ENCODE results near the gene PISD.
A peak's percentile ranks its signal among the peaks of the same experiment; 100 is the strongest.

The PISD gene

GRCh38 chr22:31652088-31652487 lies 9.9 kb downstream of the PISD start:
- DNase-seq = no peak

- DNase-seq = no peak
Measured at GRCh38 chr22:31651664-31652063, 10.4 kb downstream of the PISD start.

- no peak for DNase-seq
Measured at GRCh38 chr22:31650391-31650790, 11.6 kb downstream of the PISD start.

- no peak for DNase-seq
Measured at GRCh38 chr22:31647523-31648320, 14.3 kb downstream of the PISD start.

- DNase-seq = no peak
Measured at GRCh38 chr22:31647066-31647465, 14.9 kb downstream of the PISD start.

- no peak for DNase-seq
Measured at GRCh38 chr22:31646186-31647019, 15.6 kb downstream of the PISD start.

- no peak for DNase-seq
Measured at GRCh38 chr22:31639436-31640039, 22.5 kb downstream of the PISD start.

- DNase-seq = no peak
Measured at GRCh38 chr22:31637891-31638618, 24.0 kb downstream of the PISD start.

GRCh38 chr22:31637447-31637890 lies 24.5 kb downstream of the PISD start:
- no peak for DNase-seq

- no peak for DNase-seq
Measured at GRCh38 chr22:31635638-31636306, 26.2 kb downstream of the PISD start.

- no peak for DNase-seq
Measured at GRCh38 chr22:31631436-31631835, 30.6 kb downstream of the PISD start.

GRCh38 chr22:31630331-31631329 lies 31.4 kb downstream of the PISD start:
- DNase-seq = peak; percentile 15

GRCh38 chr22:31629741-31630184 lies 32.3 kb downstream of the PISD start:
- no peak for DNase-seq

- no peak for DNase-seq
Measured at GRCh38 chr22:31628969-31629708, 32.9 kb downstream of the PISD start.

- DNase-seq = no peak
Measured at GRCh38 chr22:31628362-31628761, 33.7 kb downstream of the PISD start.

- no peak for DNase-seq
Measured at GRCh38 chr22:31627223-31627731, 34.7 kb downstream of the PISD start.

GRCh38 chr22:31626427-31627150 lies 35.4 kb downstream of the PISD start:
- no peak for DNase-seq

- DNase-seq = no peak
Measured at GRCh38 chr22:31625661-31626426, 36.2 kb downstream of the PISD start.

All from NCI-H1417 treated with DMSO at 0.1 percent for 48 hours (cell line).